ENCODE data around the gene SEMA4B.
"Not testable (repeated sequence)": the region's sequence is repeated elsewhere in the genome, so short reads cannot be mapped to it uniquely, and the experiment has no call there.

SEMA4B gene

GRCh38 chr15:90184119-90184785 is 16.9 kb upstream of the SEMA4B start:
- DNase-seq: peak; percentile 95

- peak; percentile 79 for DNase-seq
Measured at GRCh38 chr15:90184786-90185704, 16.1 kb upstream of the SEMA4B start.

- no peak for DNase-seq
Measured at GRCh38 chr15:90187257-90187868, 13.8 kb upstream of the SEMA4B start.

- DNase-seq: not testable (repeated sequence)
Measured at GRCh38 chr15:90188065-90188464, 13.1 kb upstream of the SEMA4B start.

- peak; percentile 68 for DNase-seq
Measured at GRCh38 chr15:90188914-90189748, 12.0 kb upstream of the SEMA4B start.

- DNase-seq: peak; percentile 33
Measured at GRCh38 chr15:90189781-90190467, 11.2 kb upstream of the SEMA4B start.

- no peak for DNase-seq
Measured at GRCh38 chr15:90190606-90191343, 10.4 kb upstream of the SEMA4B start.

GRCh38 chr15:90191344-90191687 is 9.8 kb upstream of the SEMA4B start:
- no peak for DNase-seq

- peak; percentile 40 for DNase-seq
Measured at GRCh38 chr15:90191794-90192509, 9.2 kb upstream of the SEMA4B start.

GRCh38 chr15:90192961-90193786 is 8.0 kb upstream of the SEMA4B start:
- DNase-seq: no peak

GRCh38 chr15:90194655-90195054 is 6.5 kb upstream of the SEMA4B start:
- DNase-seq: no peak

- no peak for DNase-seq
Measured at GRCh38 chr15:90200534-90201129, 498 bp upstream of the SEMA4B start.

- no peak for DNase-seq
Measured at GRCh38 chr15:90201944-90202375, 830 bp downstream of the SEMA4B start.

- DNase-seq: no peak
Measured at GRCh38 chr15:90202929-90203328, 1.8 kb downstream of the SEMA4B start.

- no peak for DNase-seq
Measured at GRCh38 chr15:90203473-90203872, 2.3 kb downstream of the SEMA4B start.

GRCh38 chr15:90203922-90204321 is 2.8 kb downstream of the SEMA4B start:
- DNase-seq: no peak

GRCh38 chr15:90205050-90205848 is 4.1 kb downstream of the SEMA4B start:
- no peak for DNase-seq

GRCh38 chr15:90205886-90206285 is 4.8 kb downstream of the SEMA4B start:
- no peak for DNase-seq

GRCh38 chr15:90207252-90207651 is 6.1 kb downstream of the SEMA4B start:
- DNase-seq: no peak
